Panc1 (cell line): Measurements from ENCODE around the gene LAG3. TPM values are rescaled to one million over a fixed set of nuclear protein-coding genes. Genes with fewer than 3 reads are reported as not detected.

Experiments used
- ATAC-seq: fragments of 200-7000 bp; cut with Tn5 transposase; 2 replicates; pipeline ENCODE4 v1.9.1; 2020; ENCODE audit warnings: mild to moderate bottlenecking, moderate library complexity
- BruUV-seq: library from RNA; stranded (reverse); fragments of 400-500 nt; replicated peaks from 2 replicates; lab custom pipeline; 2021; lab: Mats Ljungman, UMichigan
- CTCF ChIA-PET: fragments of 300-600 bp; sonication (Branson Sonifier 250); formaldehyde crosslinking; loops from one replicate; lab custom pipeline; 2022; ENCODE audit warnings: antibody characterized with exemption; lab: Charles Lee
- POLR2A ChIA-PET: fragments of 300-600 bp; sonication (Branson Sonifier 250); formaldehyde crosslinking; loops from one replicate; lab custom pipeline; 2022; ENCODE audit warnings: antibody characterized with exemption; lab: Charles Lee
- DNase-seq: peaks from one replicate; pipeline ENCODE4 v3.0.0-alpha.2; 2010; ENCODE audit warnings: low read depth, low spot score
- H3K27ac ChIP-seq: 2 replicates; pipeline ENCODE4 v1.5.1; 2011; ENCODE audit warnings: mild to moderate bottlenecking, low read length, inconsistent platforms
- H3K27me3 ChIP-seq: fragments of 200-500 bp; sonication (Bioruptor generic); 2 replicates; pipeline ENCODE4 v1.6.0; 2014; ENCODE audit warnings: low read length, inconsistent platforms; ENCODE audit not compliant: control insufficient read depth, insufficient read depth
- H3K36me3 ChIP-seq: fragments of 200-500 bp; sonication (Bioruptor generic); 2 replicates; pipeline ENCODE4 v1.5.1; 2014; ENCODE audit warnings: inconsistent platforms, mild to moderate bottlenecking, low read length, moderate library complexity; ENCODE audit not compliant: control insufficient read depth, insufficient read depth
- H3K4me1 ChIP-seq: 2 replicates; pipeline ENCODE4 v1.5.1; 2011; ENCODE audit warnings: inconsistent platforms, mild to moderate bottlenecking, low read length, moderate library complexity; ENCODE audit not compliant: control insufficient read depth, insufficient read depth
- H3K4me3 ChIP-seq, 2 experiments: 2 replicates each; pipeline ENCODE4 v1.5.1; 2011 to 2012; ENCODE audit warnings: low read depth in 2 of 2, low read length in 2 of 2, mild to moderate bottlenecking in 2 of 2, inconsistent platforms in 1 of 2, moderate library complexity in 1 of 2
- H3K9me3 ChIP-seq: fragments of 200-500 bp; sonication (Bioruptor generic); 2 replicates; pipeline ENCODE4 v1.5.1; 2014; ENCODE audit warnings: low read depth, mild to moderate bottlenecking, inconsistent platforms, low read length, moderate library complexity; ENCODE audit not compliant: control insufficient read depth, insufficient read depth
- CTCF ChIP-seq: fragments of 450-650 bp; IDR thresholded peaks from 2 replicates; pipeline ENCODE4 v1.5.1; 2017; ENCODE audit warnings: mild to moderate bottlenecking
- POLR2AphosphoS5 ChIP-seq: IDR thresholded peaks from 2 replicates; pipeline ENCODE4 v1.6.1; 2012; ENCODE audit warnings: mild to moderate bottlenecking, low read depth, low read length, moderate library complexity
- REST ChIP-seq, 2 experiments: IDR thresholded peaks; 2 replicates each; pipeline ENCODE4 v1.6.1; 2011 to 2012; ENCODE audit warnings: low read depth in 2 of 2, control low read depth in 1 of 2, low read length in 1 of 2, mild to moderate bottlenecking in 1 of 2, moderate library complexity in 1 of 2; ENCODE audit not compliant: insufficient read depth in 1 of 2
- SIN3A ChIP-seq: IDR thresholded peaks from 2 replicates; pipeline ENCODE4 v1.6.1; 2012; ENCODE audit warnings: low read depth, mild to moderate bottlenecking, low read length, moderate library complexity, borderline replicate concordance; ENCODE audit not compliant: insufficient read depth
- TCF7L2 ChIP-seq: IDR thresholded peaks from 2 replicates; pipeline ENCODE4 v1.6.1; 2011; ENCODE audit warnings: mild to moderate bottlenecking, low read depth, low read length, inconsistent platforms
- in situ Hi-C: cut with HindIII; loops from 2 replicates; pipeline ENCODE4 v1.10.0; 2016; ENCODE audit warnings: low sequenced_read_pairs, low pct_unique_long_range_greater_than_20kb
- intact Hi-C: fragments of 100-400 bp; cut with micrococcal nuclease; formaldehyde crosslinking; loops from one replicate; pipeline ENCODE4 v1.10.0; 2022; ENCODE audit not compliant: unreplicated experiment
- total RNA-seq: library from RNA; stranded (reverse); gene quantifications from one replicate; pipeline ENCODE4 v1.2.1, GENCODE V29; 2021; ENCODE audit not compliant: unreplicated experiment

The LAG3 gene
- total RNA-seq, 1 experiment from 2014 or later, result 2.7 TPM

- Histone ChIP-seq H3K9me3 (no peaks in the 10 kb centered on the region), H3K36me3 (peaks cover 10% of the 10 kb centered on the region), H3K27me3 (no peaks in the 10 kb centered on the region), H3K4me3 (no peak overlapping the region), H3K27ac (no peak overlapping the region), H3K4me1 (peaks cover 14% of the 10 kb centered on the region)
- TF ChIP-seq TCF7L2 (no peak), POLR2AphosphoS5 (no peak), SIN3A (no peak), REST (IDR thresholded peaks at IDR 0.05; ENCODE audit: insufficient read depth in 1 of 2, low read depth in 2 of 2, low read length in 1 of 2) (no peak)
- no peak for DNase-seq
- POLR2A ChIA-PET, result no interaction called here
- ATAC-seq, result no peak
- in situ Hi-C loops, result no loop called here
- intact Hi-C loops, result loop anchor here (5.0 kb wide), 1 partner anchor 77 kb away; the partner anchor contains the start of gene P3H3
- CTCF ChIA-PET, result no interaction called here
- no TSS peak for BruUV-seq
Observed at GRCh38 chr12:6750506-6750905, 21.8 kb upstream of the LAG3 start.

- BruUV-seq, result no TSS peak
- ChIA-PET POLR2A (no interaction called here), CTCF (interaction anchor here (1.6 kb wide), 1 partner anchor 14 kb away, joined by 12 read pairs; the partner anchor contains the start of gene PTMS)
- DNase-seq, result no peak
- no peak for ATAC-seq
- H3K27ac ChIP-seq, result peak overlapping the region; percentile 94
- no peaks in the 10 kb centered on the region for H3K27me3 ChIP-seq
- no peak for TF ChIP-seq SIN3A
- TF ChIP-seq CTCF, result no peak
- no peak for TF ChIP-seq POLR2AphosphoS5
- TF ChIP-seq REST (IDR thresholded peaks at IDR 0.05; ENCODE audit: insufficient read depth in 1 of 2, low read depth in 2 of 2, low read length in 1 of 2), result no peak
- no peak for TF ChIP-seq TCF7L2
- in situ Hi-C loops, result no loop called here
- no peaks in the 10 kb centered on the region for H3K9me3 ChIP-seq
- intact Hi-C loops, result loop anchor here (5.0 kb wide), 1 partner anchor 76 kb away; the partner anchor contains the start of gene P3H3
- H3K4me1 ChIP-seq, result peaks cover 14% of the 10 kb centered on the region
- H3K4me3 ChIP-seq, result peak overlapping the region; percentile 85
- H3K36me3 ChIP-seq, result peaks cover 10% of the 10 kb centered on the region
Observed at GRCh38 chr12:6751767-6752166, 20.6 kb upstream of the LAG3 start.
